Stomach (tissue), 4 donors: Measurements from ENCODE around the gene MCTP1.

ENCODE experiments used
- POLR2A ChIP-seq, 4 donors: fragments of 450-650 bp; IDR thresholded peaks; one replicate each; pipeline ENCODE4 v1.6.1; 2016; ENCODE audit warnings: antibody characterized with exemption in 4 of 4, control low read depth in 2 of 4, mild to moderate bottlenecking in 1 of 4, moderate library complexity in 1 of 4
- POLR2AphosphoS5 ChIP-seq, 3 donors: sonication (generic); formaldehyde crosslinking; IDR thresholded peaks; one replicate each; pipeline ENCODE4 v1.6.1; 2016; ENCODE audit warnings: antibody characterized with exemption in 3 of 3
- TF ChIP-seq, protein P1 (sequence below), 7 experiments: fragments of 450-650 bp in 4 of 7; fragments of 200-600 bp in 3 of 7; sonication (generic) in 3 of 7; IDR thresholded peaks; one replicate each; pipeline ENCODE4 v1.5.1; 2016 to 2019; ENCODE audit warnings: antibody characterized with exemption in 7 of 7, control low read depth in 2 of 7, mild to moderate bottlenecking in 1 of 7

DNA sequence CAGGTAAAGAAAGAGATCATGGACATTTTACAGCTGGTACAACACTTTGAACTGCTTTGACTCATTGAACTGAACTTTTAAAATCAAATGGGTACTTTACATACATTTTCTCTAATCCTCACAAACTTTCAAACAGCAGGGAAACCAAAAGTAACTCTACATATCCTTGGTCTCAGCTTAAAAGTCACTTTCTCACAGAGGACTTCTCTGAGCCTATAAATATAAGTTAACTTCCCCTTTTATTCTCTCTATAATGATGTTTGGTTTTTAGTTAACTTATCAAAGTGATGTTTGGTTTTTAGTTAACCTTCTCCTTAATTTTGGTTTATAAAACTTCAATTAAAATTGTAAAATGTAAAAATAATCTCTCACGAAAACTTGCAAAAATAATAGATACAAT lies 209.8 kb downstream of the MCTP1 start:
- TF ChIP-seq, protein P1, sequence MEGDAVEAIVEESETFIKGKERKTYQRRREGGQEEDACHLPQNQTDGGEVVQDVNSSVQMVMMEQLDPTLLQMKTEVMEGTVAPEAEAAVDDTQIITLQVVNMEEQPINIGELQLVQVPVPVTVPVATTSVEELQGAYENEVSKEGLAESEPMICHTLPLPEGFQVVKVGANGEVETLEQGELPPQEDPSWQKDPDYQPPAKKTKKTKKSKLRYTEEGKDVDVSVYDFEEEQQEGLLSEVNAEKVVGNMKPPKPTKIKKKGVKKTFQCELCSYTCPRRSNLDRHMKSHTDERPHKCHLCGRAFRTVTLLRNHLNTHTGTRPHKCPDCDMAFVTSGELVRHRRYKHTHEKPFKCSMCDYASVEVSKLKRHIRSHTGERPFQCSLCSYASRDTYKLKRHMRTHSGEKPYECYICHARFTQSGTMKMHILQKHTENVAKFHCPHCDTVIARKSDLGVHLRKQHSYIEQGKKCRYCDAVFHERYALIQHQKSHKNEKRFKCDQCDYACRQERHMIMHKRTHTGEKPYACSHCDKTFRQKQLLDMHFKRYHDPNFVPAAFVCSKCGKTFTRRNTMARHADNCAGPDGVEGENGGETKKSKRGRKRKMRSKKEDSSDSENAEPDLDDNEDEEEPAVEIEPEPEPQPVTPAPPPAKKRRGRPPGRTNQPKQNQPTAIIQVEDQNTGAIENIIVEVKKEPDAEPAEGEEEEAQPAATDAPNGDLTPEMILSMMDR (IDR thresholded peaks at IDR 0.05): no peak
- TF ChIP-seq POLR2AphosphoS5 (IDR thresholded peaks at IDR 0.05) (no peak), POLR2A (IDR thresholded peaks at IDR 0.05) (no peak)
